UCSD-AML1 (cell line): Measurements from ENCODE around the gene TENM4.
A peak's percentile ranks its signal among the peaks of the same experiment; 100 is the strongest.

ENCODE experiments used
- DNase-seq: peaks from one replicate; lab custom pipeline; 2025; ENCODE audit not compliant: unreplicated experiment; lab: John Stamatoyannopoulos, UW

TENM4 gene

DNA sequence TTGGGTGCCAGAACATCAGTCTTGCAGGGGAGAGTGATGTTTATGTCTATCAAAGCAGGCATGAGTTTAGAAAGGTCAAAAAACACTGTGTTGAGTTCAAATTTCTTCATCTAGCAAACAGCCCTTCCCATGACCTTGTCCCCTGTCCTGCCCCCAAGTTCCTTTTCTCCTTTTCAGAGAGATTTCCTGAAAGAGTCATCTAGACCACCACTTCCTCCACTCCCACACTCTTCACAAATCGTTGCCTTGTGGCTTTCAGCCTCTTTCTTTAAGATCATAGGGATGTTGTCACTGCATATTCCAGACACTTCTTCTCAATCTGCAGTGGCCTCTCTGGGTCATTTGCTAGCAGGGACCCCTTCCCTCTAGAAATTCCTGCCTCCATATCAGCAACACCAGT, 290.5 kb downstream of the TENM4 start:
- DNase-seq: no peak

- no peak for DNase-seq
These were observed 293.1 kb downstream of the TENM4 start for GRCh38 chr11:79147731-79148130.

GRCh38 chr11:79147011-79147410, 293.8 kb downstream of the TENM4 start:
- no peak for DNase-seq

DNA sequence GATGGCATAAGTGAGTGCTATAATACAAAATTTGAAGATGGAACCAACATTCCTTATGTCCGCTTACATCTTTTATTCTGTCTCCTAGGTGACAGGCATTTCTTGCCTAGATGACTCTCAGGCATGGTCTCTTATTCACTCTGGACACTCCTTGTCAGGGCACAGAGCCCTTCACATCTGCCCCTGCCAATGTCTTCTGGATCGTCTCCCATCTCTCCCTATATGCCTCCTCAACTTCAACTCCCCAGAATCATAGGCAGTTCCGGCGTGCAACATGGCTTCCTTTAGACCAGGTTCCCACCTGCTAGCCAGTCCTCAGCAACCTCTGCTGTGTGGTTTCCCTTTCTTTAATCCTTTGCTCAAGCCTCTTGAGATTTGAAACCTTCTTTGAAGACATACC, 300.9 kb downstream of the TENM4 start:
- no peak for DNase-seq

- no peak for DNase-seq
These were observed 311.1 kb downstream of the TENM4 start for GRCh38 chr11:79129702-79130101.

GRCh38 chr11:79128291-79128690, 312.5 kb downstream of the TENM4 start:
- DNase-seq: no peak

DNA sequence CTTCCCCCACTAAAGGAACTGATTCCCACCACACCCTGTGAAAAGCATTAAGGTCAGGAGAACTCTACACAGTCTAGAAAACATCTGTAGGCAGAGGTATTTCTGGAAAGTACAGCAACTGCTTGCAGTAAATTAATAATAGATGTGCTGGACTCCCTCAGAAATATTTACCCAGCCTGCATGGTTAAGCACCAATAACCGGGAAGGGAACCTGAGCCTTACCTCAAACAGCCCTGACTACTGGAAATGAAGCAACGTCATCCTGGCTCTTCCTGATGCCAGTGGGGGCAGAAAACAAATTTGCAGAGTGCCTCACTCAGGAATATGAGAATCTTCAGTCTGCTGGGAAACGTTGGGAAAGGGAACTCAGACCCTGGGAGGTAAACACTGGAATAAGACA, 318.1 kb downstream of the TENM4 start:
- no peak for DNase-seq

- no peak for DNase-seq
These were observed 319.5 kb downstream of the TENM4 start for GRCh38 chr11:79121351-79121750.

DNA sequence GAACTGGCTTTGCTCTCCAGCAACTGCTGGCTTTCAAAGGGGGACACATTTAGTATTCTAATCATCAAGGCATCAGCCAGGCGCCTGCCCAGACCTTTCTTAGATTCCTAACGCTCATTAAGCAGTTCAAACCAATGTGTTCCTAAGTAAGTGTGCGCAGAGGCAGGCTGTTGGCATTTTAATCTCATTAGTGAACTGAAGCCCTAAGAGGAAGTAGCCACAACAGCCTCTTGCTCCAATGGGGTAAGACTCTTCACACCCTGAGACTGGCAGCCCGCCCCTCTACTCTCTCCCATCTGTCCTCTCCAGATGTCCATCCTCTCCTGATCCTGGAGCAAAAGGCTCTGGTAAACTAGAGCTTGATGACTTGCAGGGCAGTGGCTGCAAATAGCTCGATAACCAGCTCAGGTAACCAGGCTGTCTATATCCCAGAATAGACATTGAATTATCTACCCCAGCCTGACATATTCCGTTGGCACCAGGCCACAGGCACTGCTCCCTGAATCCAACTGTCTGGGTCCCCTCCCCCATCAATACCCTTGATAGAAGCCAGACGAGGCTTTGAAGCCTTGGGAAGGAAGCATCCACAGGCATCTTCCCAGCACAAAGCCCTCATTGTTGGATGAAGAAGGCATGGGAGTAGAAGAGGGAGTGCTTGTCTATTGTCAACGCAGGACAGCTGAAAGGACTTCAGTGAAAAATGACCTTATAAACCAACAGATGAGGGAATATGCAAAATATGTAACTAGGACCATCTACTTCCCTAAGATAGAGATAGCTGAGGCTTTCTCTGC, 321.1 kb downstream of the TENM4 start:
- DNase-seq: no peak

DNA sequence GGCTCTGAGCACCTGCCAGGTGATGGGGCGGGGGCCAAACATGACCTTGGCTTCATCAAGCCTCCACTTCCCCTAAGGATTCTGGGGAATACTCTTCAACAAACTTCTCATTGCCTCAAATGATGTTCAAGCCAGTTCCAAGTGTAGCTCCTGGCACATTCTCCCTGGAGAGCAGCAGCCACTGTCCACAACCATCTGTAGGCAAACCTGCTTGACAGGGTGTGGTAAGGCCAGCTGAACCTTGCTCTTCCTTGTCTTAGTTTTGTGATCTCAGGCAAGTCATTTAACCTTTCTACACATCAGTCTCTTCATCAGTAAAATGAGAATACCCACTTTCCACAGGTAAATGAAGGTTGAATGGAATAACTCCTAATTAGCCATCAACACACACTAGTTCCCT, 323.3 kb downstream of the TENM4 start:
- no peak for DNase-seq

DNA sequence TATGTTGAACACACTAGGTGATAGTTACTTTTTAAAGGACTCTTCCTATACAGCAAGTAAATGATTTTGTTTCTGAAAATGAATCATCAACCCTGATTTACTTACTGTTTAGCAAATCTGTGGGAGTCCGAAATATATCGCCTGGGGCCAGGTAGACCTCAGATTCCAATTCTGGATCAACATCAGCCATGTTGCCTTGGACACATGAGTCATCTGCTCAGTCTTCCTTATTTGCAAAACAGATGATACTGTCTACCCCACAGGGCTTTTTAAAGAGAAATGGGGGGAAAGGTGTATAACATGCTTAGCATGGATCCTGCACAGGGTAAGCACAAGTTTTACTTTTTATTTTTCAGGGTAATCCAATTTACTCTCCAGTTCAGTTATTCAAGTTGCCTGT, 324.2 kb downstream of the TENM4 start:
- DNase-seq: no peak

GRCh38 chr11:79113054-79113690, 327.7 kb downstream of the TENM4 start:
- DNase-seq: no peak

- no peak for DNase-seq
These were observed 330.0 kb downstream of the TENM4 start for GRCh38 chr11:79110796-79111195.

DNA sequence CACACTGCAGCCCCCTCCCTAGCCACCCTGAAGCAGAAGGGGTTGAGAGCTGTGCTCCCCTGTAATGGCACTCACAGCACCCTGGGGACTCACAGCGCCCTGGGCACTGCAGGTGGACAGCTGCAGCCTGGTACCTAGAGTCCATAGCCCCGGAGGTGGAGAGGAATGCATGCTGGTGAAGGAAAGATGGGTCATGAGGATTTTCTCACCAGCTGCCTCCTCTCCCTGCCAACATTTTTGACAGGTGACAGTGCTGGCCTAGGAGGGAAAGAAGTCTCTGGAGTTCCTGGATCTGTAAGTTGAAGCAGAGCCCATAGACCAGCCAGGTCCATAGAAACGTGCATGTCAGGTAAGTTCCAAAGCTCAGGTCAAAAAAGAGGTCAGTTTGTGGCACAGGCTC, 330.5 kb downstream of the TENM4 start:
- no peak for DNase-seq

DNA sequence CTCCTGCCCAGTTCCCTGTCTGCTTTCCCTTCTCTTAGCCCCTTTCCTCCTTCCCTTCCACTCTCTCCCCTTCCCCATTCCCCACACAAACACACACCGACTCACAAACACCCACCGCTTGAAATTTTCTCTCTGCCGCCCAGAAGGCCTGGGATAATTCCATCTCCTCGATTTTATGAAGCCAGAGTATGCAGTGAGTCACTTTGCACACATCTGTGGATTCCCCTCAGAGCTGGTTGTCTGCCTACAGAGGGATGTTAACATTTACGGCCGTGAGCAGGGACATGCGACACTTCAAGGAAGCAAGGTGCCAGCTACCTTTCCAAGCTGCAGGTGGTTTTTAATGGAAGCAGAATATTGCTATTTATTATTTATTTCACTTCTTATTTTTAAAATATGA, 332.0 kb downstream of the TENM4 start:
- no peak for DNase-seq

DNA sequence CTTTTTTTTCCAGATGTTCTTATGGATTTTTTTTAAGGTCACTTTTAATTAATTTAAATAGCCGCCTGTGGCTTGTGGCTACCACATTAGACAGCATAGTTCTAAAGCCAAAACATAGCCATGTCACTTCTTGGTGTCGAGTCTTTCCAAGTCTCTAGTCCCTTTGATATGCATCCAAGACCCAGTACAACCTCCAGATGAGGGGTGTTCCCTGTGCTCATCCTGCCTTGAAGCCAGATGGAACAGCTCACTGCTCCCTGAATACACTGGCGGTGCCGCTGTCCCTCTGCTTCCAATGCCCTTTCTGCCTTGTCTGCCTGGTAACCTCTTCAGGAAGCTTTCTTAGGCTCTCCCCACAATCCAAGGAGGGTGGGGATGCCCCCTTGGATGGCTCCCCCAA, 338.0 kb downstream of the TENM4 start:
- no peak for DNase-seq

DNA sequence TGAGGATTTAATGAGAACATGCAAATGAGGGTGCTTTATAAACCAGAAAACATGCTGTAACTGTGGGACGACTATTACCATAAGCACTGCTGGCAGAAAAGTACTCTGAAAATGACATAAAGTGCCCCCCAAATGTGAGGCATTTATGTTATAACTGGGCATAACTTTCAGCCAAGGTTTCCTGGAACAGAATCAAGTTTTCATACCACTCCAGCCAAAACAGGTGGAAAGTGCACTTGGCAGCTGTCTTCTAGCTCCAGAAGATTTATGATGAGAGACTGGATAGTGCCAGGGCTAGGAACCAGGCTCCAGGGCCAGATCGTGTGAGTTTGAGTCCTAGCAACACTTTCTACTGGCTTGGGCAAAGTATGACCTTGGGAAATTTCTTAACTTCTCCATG, 339.2 kb downstream of the TENM4 start:
- no peak for DNase-seq

GRCh38 chr11:79100093-79100910, 340.5 kb downstream of the TENM4 start:
- DNase-seq: peak; percentile 15

DNA sequence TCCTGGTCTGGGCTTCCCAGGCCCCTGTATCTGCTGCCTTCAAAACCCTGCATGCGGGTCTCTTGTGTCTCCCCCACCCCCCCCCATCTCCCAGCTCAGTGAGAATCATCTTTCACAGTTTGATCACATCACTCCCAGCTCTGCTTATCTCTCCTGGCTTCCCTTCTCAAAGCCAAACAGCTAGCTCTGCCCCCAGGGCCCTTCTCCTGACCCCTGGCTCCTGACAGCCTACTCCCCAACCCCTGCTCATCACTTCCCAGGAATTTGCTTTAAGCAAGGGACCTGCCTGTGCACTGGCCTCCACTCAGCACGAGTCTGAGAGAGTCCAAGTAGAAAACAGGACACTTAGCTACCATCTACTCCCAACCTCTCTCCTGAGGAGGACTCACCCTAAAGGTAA, 342.7 kb downstream of the TENM4 start:
- DNase-seq: no peak

- no peak for DNase-seq
These were observed 343.5 kb downstream of the TENM4 start for GRCh38 chr11:79097246-79097875.

DNA sequence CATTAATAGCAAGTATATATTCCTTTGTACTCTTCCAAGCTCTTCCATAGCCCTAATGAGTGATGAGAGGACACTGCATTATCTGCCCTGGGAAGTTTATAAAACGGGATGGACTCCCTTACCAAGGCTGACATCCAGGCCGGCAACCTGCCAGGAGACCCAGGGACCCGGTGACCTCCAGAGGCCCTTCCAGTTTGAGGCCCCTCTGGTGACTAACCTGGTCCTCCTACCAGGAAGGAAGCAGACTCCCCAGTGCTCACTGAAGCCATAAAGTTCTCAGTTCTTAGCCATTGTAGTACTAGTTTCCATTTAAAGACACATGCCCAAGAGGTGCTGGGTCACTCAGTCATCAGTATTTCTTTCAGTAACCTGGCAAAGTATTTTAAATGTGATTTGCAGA, 345.4 kb downstream of the TENM4 start:
- DNase-seq: no peak

DNA sequence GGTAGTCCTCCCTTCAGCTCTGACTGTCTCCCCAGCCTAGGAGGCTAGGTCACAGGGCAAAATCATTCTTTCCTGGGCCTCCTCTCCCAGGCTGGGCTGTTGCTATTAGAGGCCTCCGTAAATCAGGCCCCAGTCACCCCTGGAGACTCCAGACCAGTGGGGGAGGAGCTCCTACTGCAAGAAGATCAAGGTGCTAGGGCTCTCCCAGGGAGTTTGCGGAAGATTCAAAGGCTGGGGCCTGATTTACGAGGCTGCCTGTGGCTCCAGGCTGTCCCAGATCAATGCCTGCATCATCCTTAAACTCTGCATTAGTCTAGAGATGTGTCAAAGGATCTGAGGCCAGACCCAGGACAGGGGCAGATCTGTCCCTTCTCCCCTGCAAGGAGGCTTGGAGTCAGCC, 346.2 kb downstream of the TENM4 start:
- DNase-seq: no peak
